GM12878 (cell line): ENCODE results near the gene CCDC190. TPM values are rescaled to one million over a fixed set of nuclear protein-coding genes. Genes with fewer than 3 reads are reported as not detected.

Source experiments
- ATAC-seq: fragments of 200-7000 bp; cut with Tn5 transposase; 3 replicates; pipeline ENCODE4 v1.9.1; 2020; ENCODE audit warnings: mild to moderate bottlenecking, moderate library complexity
- BruUV-seq: library from RNA; stranded (reverse); fragments of 400-500 nt; replicated peaks from 2 replicates; lab custom pipeline; 2021; lab: Mats Ljungman, UMichigan
- CTCF ChIA-PET: fragments of 300-600 bp; sonication (Branson Sonifier 250); formaldehyde crosslinking; extraction: SDS; loops from one replicate; lab custom pipeline; 2021; ENCODE audit warnings: inconsistent platforms; lab: Yijun Ruan, JAX
- POLR2A ChIA-PET: fragments of 350-600 bp; formaldehyde crosslinking; extraction: SDS; loops from one replicate; lab custom pipeline; 2021; ENCODE audit warnings: inconsistent platforms; lab: Charles Lee
- RAD21 ChIA-PET: fragments of 300-600 bp; sonication (Branson Sonifier 250); formaldehyde crosslinking; loops from one replicate; lab custom pipeline; 2023; ENCODE audit warnings: antibody characterized with exemption; ENCODE audit not compliant: unreplicated experiment; lab: Charles Lee
- SMC1A ChIA-PET: fragments of 300-600 bp; sonication (Branson Sonifier 250); formaldehyde crosslinking; loops from one replicate; lab custom pipeline; 2023; ENCODE audit not compliant: unreplicated experiment, uncharacterized antibody; lab: Charles Lee
- DNase-seq: peaks from one replicate; pipeline ENCODE4 v3.0.0-alpha.2; 2011; ENCODE audit warnings: low read depth, low spot score
- FAIRE-seq: peaks from 3 replicates; lab custom pipeline; 2011; peaks lifted over from hg19 to GRCh38; lab: Jason Lieb, UNC
- H2AFZ ChIP-seq: 2 replicates; pipeline ENCODE4 v1.6.0; 2011; ENCODE audit warnings: low read depth, low read length, control low read depth; ENCODE audit not compliant: control insufficient read depth
- H3K27ac ChIP-seq: 2 replicates; pipeline ENCODE4 v1.5.1; 2011; ENCODE audit warnings: control low read depth; ENCODE audit not compliant: control insufficient read depth, insufficient read depth
- H3K27me3 ChIP-seq, 2 experiments: replicated peaks in 1 of 2; 2 replicates each; pipeline versions ENCODE4 v1.6.0 to v1.6.1; 2011; ENCODE audit warnings: low read length in 1 of 2; ENCODE audit not compliant: control insufficient read depth in 2 of 2, insufficient read depth in 2 of 2
- H3K36me3 ChIP-seq, 2 experiments: 2 replicates each; pipeline ENCODE4 v1.5.1; 2011; ENCODE audit warnings: low read length in 1 of 2; ENCODE audit not compliant: control insufficient read depth in 2 of 2, insufficient read depth in 2 of 2
- H3K4me1 ChIP-seq: 2 replicates; pipeline ENCODE4 v1.6.1; 2011; ENCODE audit warnings: mild to moderate bottlenecking, low read length, moderate library complexity, mixed read lengths; ENCODE audit not compliant: control insufficient read depth, insufficient read depth
- H3K4me2 ChIP-seq: 2 replicates; pipeline ENCODE4 v1.6.0; 2011; ENCODE audit warnings: control low read depth; ENCODE audit not compliant: control insufficient read depth, insufficient read depth
- H3K4me3 ChIP-seq: fragments of 200-600 bp; sonication (generic); 2 replicates; pipeline ENCODE4 v1.5.1; 2016
- H3K79me2 ChIP-seq: 2 replicates; pipeline ENCODE4 v1.6.0; 2011; ENCODE audit warnings: low read length; ENCODE audit not compliant: control insufficient read depth, insufficient read depth
- H3K9ac ChIP-seq: 2 replicates; pipeline ENCODE4 v1.8.0; 2011; ENCODE audit warnings: low read length, control low read depth, mixed read lengths; ENCODE audit not compliant: control insufficient read depth, insufficient read depth
- H3K9me3 ChIP-seq: replicated peaks from 3 replicates; pipeline ENCODE4 v1.5.1; 2011; ENCODE audit warnings: mild to moderate bottlenecking, low read length; ENCODE audit not compliant: control insufficient read depth, insufficient read depth
- H4K20me1 ChIP-seq: 2 replicates; pipeline ENCODE4 v1.6.0; 2011; ENCODE audit not compliant: control insufficient read depth, insufficient read depth
- ATF7 ChIP-seq: fragments of 450-650 bp; IDR thresholded peaks from 2 replicates; pipeline ENCODE4 v1.6.1; 2016; ENCODE audit warnings: low read depth, mild to moderate bottlenecking
- BHLHE40 ChIP-seq, 2 experiments: fragments of 450-650 bp in 1 of 2; IDR thresholded peaks; 2 replicates each; pipeline ENCODE4 v1.6.1; 2011 to 2017; ENCODE audit warnings: low read depth in 2 of 2, borderline replicate concordance in 1 of 2, improper control_type of control experiment in 1 of 2, low read length in 1 of 2, mild to moderate bottlenecking in 1 of 2
- CBX5 ChIP-seq: sonication (generic); IDR thresholded peaks from 2 replicates; pipeline ENCODE4 v1.6.1; 2016; ENCODE audit warnings: low read depth, moderate library complexity, mild to moderate bottlenecking, inconsistent platforms
- CEBPB ChIP-seq, 2 experiments: fragments of 150-350 bp in 1 of 2; IDR thresholded peaks; 2 replicates each; pipeline ENCODE4 v1.6.1; 2012 to 2014; ENCODE audit warnings: low read depth in 2 of 2, low read length in 2 of 2, borderline replicate concordance in 1 of 2, inconsistent platforms in 1 of 2
- CREB1 ChIP-seq: IDR thresholded peaks from 2 replicates; pipeline ENCODE4 v1.6.1; 2012; ENCODE audit warnings: low read depth, mild to moderate bottlenecking, inconsistent platforms
- DPF2 ChIP-seq: fragments of 450-650 bp; IDR thresholded peaks from 2 replicates; pipeline ENCODE4 v1.6.1; 2017; ENCODE audit warnings: mild to moderate bottlenecking
- E2F4 ChIP-seq: IDR thresholded peaks from 2 replicates; pipeline ENCODE4 v1.6.1; 2012; ENCODE audit warnings: low read depth, low read length, improper control_type of control experiment
- EP300 ChIP-seq, 2 experiments: fragments of 150-350 bp in 1 of 2; IDR thresholded peaks; 2 replicates each; pipeline ENCODE4 v1.6.1; 2011 to 2012; ENCODE audit warnings: low read depth in 2 of 2, low read length in 2 of 2, borderline replicate concordance in 1 of 2, improper control_type of control experiment in 1 of 2, inconsistent platforms in 1 of 2; ENCODE audit not compliant: control insufficient read depth in 1 of 2
- HDGF ChIP-seq: fragments of 450-650 bp; IDR thresholded peaks from 2 replicates; pipeline ENCODE4 v1.6.1; 2016; ENCODE audit warnings: antibody characterized with exemption
- MXI1 ChIP-seq: fragments of 150-350 bp; IDR thresholded peaks from 2 replicates; pipeline ENCODE4 v1.6.1; 2011; ENCODE audit warnings: low read depth, mild to moderate bottlenecking, inconsistent platforms, low read length, improper control_type of control experiment
- NFYB ChIP-seq: IDR thresholded peaks from 2 replicates; pipeline ENCODE4 v1.6.1; 2011; ENCODE audit warnings: low read depth, mild to moderate bottlenecking, low read length, improper control_type of control experiment, moderate library complexity; ENCODE audit not compliant: insufficient read depth
- RCOR1 ChIP-seq: conservative IDR thresholded peaks from 2 replicates; pipeline ENCODE4 v1.6.1; 2012; ENCODE audit warnings: low read depth, low read length, improper control_type of control experiment
- RELA ChIP-seq: fragments of 450-650 bp; IDR thresholded peaks from 2 replicates; pipeline ENCODE4 v1.8.0; 2014; ENCODE audit warnings: borderline replicate concordance; ENCODE audit not compliant: partially characterized antibody
- RELB ChIP-seq: fragments of 450-650 bp; IDR thresholded peaks from 2 replicates; pipeline ENCODE4 v1.6.1; 2017; ENCODE audit warnings: low read depth, mild to moderate bottlenecking, moderate library complexity
- ZBED1 ChIP-seq: IDR thresholded peaks from 2 replicates; pipeline ENCODE4 v1.6.1; 2016; ENCODE audit warnings: borderline replicate concordance
- ZBTB33 ChIP-seq: fragments of 450-650 bp; IDR thresholded peaks from 2 replicates; pipeline ENCODE4 v1.6.1; 2017; ENCODE audit warnings: mild to moderate bottlenecking
- WGBS: methylation state at CpG from one replicate; pipeline ENCODE4 v1.1.6; 2016; ENCODE audit warnings: low lambda C conversion rate; ENCODE audit not compliant: insufficient replicate concordance, insufficient coverage; ENCODE audit errors: missing lambda C conversion rate; 5-methylcytosine and 5-hydroxymethylcytosine counted together
- in situ Hi-C: fragments of 300-500 bp; cut with MboI; formaldehyde crosslinking; loops from 9 replicates; pipeline ENCODE4 v1.14.3; 2018; ENCODE audit warnings: mixed read lengths
- intact Hi-C: fragments of 100-400 bp; cut with micrococcal nuclease; formaldehyde crosslinking; loops from one replicate; pipeline ENCODE4 v1.14.2; 2022; ENCODE audit not compliant: unreplicated experiment
- polyA plus RNA-seq, 11 experiments: library from polyadenylated mRNA; depleted of rRNA in 4 of 11; unstranded in 6 of 11; stranded (reverse) in 5 of 11; fragments of >200 nt; fragmentation: Nextera tagmentation in 4 of 11; fragmentation: Illumina TruSeq in 1 of 11; extraction: Ambion mirVana in 4 of 11; extraction: Trizol in 1 of 11; gene quantifications; 1 replicate in 1 of 11; 2 replicates in 10 of 11; pipeline versions ENCODE4 v1.2.1 to v1.2.3, GENCODE V29; 2011 to 2016; ENCODE audit warnings: inconsistent platforms in 2 of 11, missing spikeins in 2 of 11, low read depth in 1 of 11
- total RNA-seq, 4 experiments: library from RNA; depleted of rRNA in 3 of 4; stranded (reverse); fragments of >200 nt in 3 of 4; fragmentation: Illumina TruSeq in 1 of 4; extraction: Trizol in 1 of 4; gene quantifications; 2 replicates each; pipeline versions ENCODE4 v1.2.1 to v1.2.3, GENCODE V29; 2013 to 2021
- TF ChIP-seq, protein P1 (sequence below): IDR thresholded peaks from 2 replicates; pipeline ENCODE4 v1.6.1; 2012; ENCODE audit warnings: low read depth, low read length, improper control_type of control experiment

Gene CCDC190
- total and polyA plus RNA-seq, 10 of the 15 experiments (the other 5 are each of a cell fraction or from before 2014, with no cell fraction given): not detected

DNA sequence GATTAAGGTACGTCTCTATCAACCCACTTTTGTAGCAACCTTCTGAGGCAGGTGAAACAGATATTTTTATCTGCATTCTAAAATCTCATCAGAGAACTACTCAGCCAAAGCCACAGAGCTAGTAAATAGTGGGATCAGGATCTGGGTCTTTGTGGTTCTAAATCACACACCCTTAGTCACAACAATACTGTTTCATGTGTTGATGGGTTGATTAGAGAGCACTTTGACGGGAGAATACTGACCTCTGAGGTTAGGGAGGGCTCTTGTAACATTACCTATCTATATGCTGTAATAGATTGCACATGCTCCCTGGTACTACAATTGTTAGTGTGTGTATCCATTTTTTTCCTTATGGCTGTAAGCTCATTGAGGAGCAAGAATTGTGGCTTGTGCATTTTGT, 45.5 kb upstream of the CCDC190 start:
- Histone ChIP-seq H3K4me2 (no peak overlapping the region), H3K79me2 (no peaks in the 10 kb centered on the region), H3K4me1 (no peaks in the 10 kb centered on the region), H3K27ac (no peak overlapping the region), H3K4me3 (no peak overlapping the region), H2AFZ (no peak overlapping the region), H4K20me1 (no peaks in the 10 kb centered on the region), H3K9me3 (no peaks in the 10 kb centered on the region; the same call in 2 of the 3 replicates), H3K27me3 (no peaks in the 10 kb centered on the region), H3K36me3 (no peaks in the 10 kb centered on the region), H3K9ac (no peak overlapping the region)
- POLR2A ChIA-PET: no interaction called here
- RAD21 ChIA-PET: no interaction called here
- intact Hi-C loops (no loop called here), in situ Hi-C loops (no loop called here)
- DNase-seq (no peak), ATAC-seq (no peak), FAIRE-seq (no peak)
- TF ChIP-seq NFYB (no peak), ATF7 (no peak), CBX5 (no peak), EP300 (IDR thresholded peaks at IDR 0.05; ENCODE audit: borderline replicate concordance in 1 of 2, control insufficient read depth in 1 of 2, low read depth in 2 of 2, low read length in 2 of 2) (no peak), BHLHE40 (IDR thresholded peaks at IDR 0.05; ENCODE audit: borderline replicate concordance in 1 of 2, low read depth in 2 of 2, low read length in 1 of 2) (no peak), HDGF (no peak), E2F4 (no peak), DPF2 (no peak), ZBTB33 (no peak), RCOR1 (no peak), CREB1 (no peak), ZBED1 (no peak), MXI1 (no peak), RELB (no peak), CEBPB (IDR thresholded peaks at IDR 0.05; ENCODE audit: borderline replicate concordance in 1 of 2, low read depth in 2 of 2, low read length in 2 of 2) (no peak), RELA (no peak)
- TF ChIP-seq, protein P1, sequence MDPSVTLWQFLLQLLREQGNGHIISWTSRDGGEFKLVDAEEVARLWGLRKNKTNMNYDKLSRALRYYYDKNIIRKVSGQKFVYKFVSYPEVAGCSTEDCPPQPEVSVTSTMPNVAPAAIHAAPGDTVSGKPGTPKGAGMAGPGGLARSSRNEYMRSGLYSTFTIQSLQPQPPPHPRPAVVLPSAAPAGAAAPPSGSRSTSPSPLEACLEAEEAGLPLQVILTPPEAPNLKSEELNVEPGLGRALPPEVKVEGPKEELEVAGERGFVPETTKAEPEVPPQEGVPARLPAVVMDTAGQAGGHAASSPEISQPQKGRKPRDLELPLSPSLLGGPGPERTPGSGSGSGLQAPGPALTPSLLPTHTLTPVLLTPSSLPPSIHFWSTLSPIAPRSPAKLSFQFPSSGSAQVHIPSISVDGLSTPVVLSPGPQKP: no peak
- no TSS peak for BruUV-seq
- 23% methylated on average over 2 of the region's 2 CpGs for WGBS
- CTCF ChIA-PET: no interaction called here
- SMC1A ChIA-PET: interaction anchor here (1.4 kb wide), 1 partner anchor 269 kb away, joined by 4 read pairs; no protein-coding TSS in a partner anchor
